MCF 10A (cell line): ENCODE results near the gene TICAM1. TPM values are rescaled to one million over a fixed set of nuclear protein-coding genes. Genes with fewer than 3 reads are reported as not detected.
"Not testable (repeated sequence)": the region's sequence is repeated elsewhere in the genome, so short reads cannot be mapped to it uniquely, and the experiment has no call there.

Source experiments
- BruUV-seq: library from RNA; stranded (reverse); fragments of 400-500 nt; replicated peaks from 2 replicates; lab custom pipeline; 2021; lab: Mats Ljungman, UMichigan
- CTCF ChIA-PET: fragments of 300-600 bp; sonication (Branson Sonifier 250); formaldehyde crosslinking; extraction: SDS; loops from one replicate; lab custom pipeline; 2021; ENCODE audit warnings: antibody characterized with exemption, inconsistent platforms; lab: Yijun Ruan, JAX
- POLR2A ChIA-PET: fragments of 300-600, 350-650 bp; sonication (Branson Sonifier 250); formaldehyde crosslinking; extraction: SDS; loops from one replicate; lab custom pipeline; 2020; ENCODE audit warnings: antibody characterized with exemption, inconsistent platforms; lab: Yijun Ruan, JAX
- DNase-seq: peaks from one replicate; pipeline ENCODE4 v3.0.0-alpha.2; 2018; ENCODE audit not compliant: unreplicated experiment
- H3K27ac Mint-ChIP-seq: one replicate; pipeline ENCODE4 v1.8.0; 2022; ENCODE audit warnings: mild to moderate bottlenecking, low read depth, mixed read lengths; ENCODE audit not compliant: unreplicated experiment
- H3K27me3 Mint-ChIP-seq: one replicate; pipeline ENCODE4 v1.8.0; 2022; ENCODE audit warnings: mixed read lengths; ENCODE audit not compliant: insufficient read depth, unreplicated experiment
- H3K36me3 Mint-ChIP-seq: one replicate; pipeline ENCODE4 v1.8.0; 2022; ENCODE audit warnings: mild to moderate bottlenecking, moderate library complexity, mixed read lengths; ENCODE audit not compliant: insufficient read depth, unreplicated experiment
- H3K4me1 Mint-ChIP-seq: one replicate; pipeline ENCODE4 v1.8.0; 2022; ENCODE audit warnings: mixed read lengths; ENCODE audit not compliant: insufficient read depth, unreplicated experiment
- H3K4me3 Mint-ChIP-seq: one replicate; pipeline ENCODE4 v1.8.0; 2022; ENCODE audit warnings: mild to moderate bottlenecking, moderate library complexity, mixed read lengths; ENCODE audit not compliant: unreplicated experiment
- H3K9me3 Mint-ChIP-seq: one replicate; pipeline ENCODE4 v1.8.0; 2022; ENCODE audit warnings: mixed read lengths; ENCODE audit not compliant: unreplicated experiment
- CTCF ChIP-seq: fragments of 200-600 bp; IDR thresholded peaks from one replicate; pipeline ENCODE4 v1.8.0; 2022; ENCODE audit warnings: antibody characterized with exemption, mild to moderate bottlenecking; ENCODE audit not compliant: unreplicated experiment
- intact Hi-C: fragments of 100-400 bp; cut with micrococcal nuclease; formaldehyde crosslinking; loops from 2 replicates; pipeline ENCODE4 v1.14.1; 2022
- total RNA-seq: library from RNA; stranded (reverse); gene quantifications from 2 replicates; pipeline ENCODE4 v1.2.3, GENCODE V29; 2022

The TICAM1 gene
- total RNA-seq, 1 experiment from 2014 or later: 25.6 TPM

GRCh38 chr19:4844348-4845179 lies 13.1 kb upstream of the TICAM1 start:
- no peak for TF ChIP-seq CTCF
- Mint-ChIP-seq H3K27me3 (no peaks in the 10 kb centered on the region), H3K27ac (no peak overlapping the region), H3K4me3 (no peak overlapping the region), H3K4me1 (no peaks in the 10 kb centered on the region), H3K9me3 (no peaks in the 10 kb centered on the region), H3K36me3 (peaks cover 98% of the 10 kb centered on the region)
- ChIA-PET POLR2A (interaction anchor here (0.7 to 1.9 kb wide), 3 partner anchors 23 to 35 kb away, joined by 4 to 8 read pairs (median 4); partner anchors contain the start of gene PLIN3), CTCF (interaction anchor here (0.5 to 2.0 kb wide), 6 partner anchors 10 to 181 kb away, joined by 3 to 8 read pairs (median 3); no protein-coding TSS in a partner anchor)
- intact Hi-C loops: no loop called here
- BruUV-seq: no TSS peak
- DNase-seq: no peak

DNA sequence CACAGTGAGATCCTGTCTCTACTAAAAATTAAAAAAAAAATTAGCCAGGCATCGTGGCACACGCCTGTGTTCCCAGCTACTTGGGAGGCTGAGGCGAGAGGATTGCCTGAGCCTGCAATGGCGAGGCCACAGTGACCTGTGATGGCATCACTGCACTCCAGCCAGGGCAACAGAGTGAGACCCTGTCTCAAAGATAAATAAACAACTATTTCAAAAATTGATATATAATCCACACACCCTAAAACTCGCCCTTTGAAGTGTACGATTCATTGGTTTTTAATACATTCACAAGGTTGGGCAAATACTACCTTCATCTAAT lies 12.1 kb upstream of the TICAM1 start:
- intact Hi-C loops: no loop called here
- POLR2A ChIA-PET: interaction anchor here (0.7 kb wide), 1 partner anchor 29 kb away, joined by 4 read pairs; no protein-coding TSS in a partner anchor

GRCh38 chr19:4839192-4839591 lies 7.7 kb upstream of the TICAM1 start:
- Mint-ChIP-seq H3K9me3 (no peaks in the 10 kb centered on the region), H3K36me3 (peaks cover 71% of the 10 kb centered on the region), H3K27ac (no peak overlapping the region), H3K27me3 (no peaks in the 10 kb centered on the region), H3K4me3 (no peak overlapping the region), H3K4me1 (no peaks in the 10 kb centered on the region)
- BruUV-seq: no TSS peak
- TF ChIP-seq CTCF: no peak
- POLR2A ChIA-PET: no interaction called here
- CTCF ChIA-PET: interaction anchor here (1.0 to 1.2 kb wide), 2 partner anchors 15 to 28 kb away, joined by 3 to 5 read pairs; no protein-coding TSS in a partner anchor
- intact Hi-C loops: no loop called here
- no peak for DNase-seq

More for the DNA sequence above, 12.1 kb upstream of the TICAM1 start:
- no peak overlapping the region for H3K27ac Mint-ChIP-seq
- H3K4me3 Mint-ChIP-seq: no peak overlapping the region
- H3K4me1 Mint-ChIP-seq: no peaks in the 10 kb centered on the region
- no TSS peak for BruUV-seq
- no peak for DNase-seq
- H3K27me3 Mint-ChIP-seq: no peaks in the 10 kb centered on the region
- H3K9me3 Mint-ChIP-seq: no peaks in the 10 kb centered on the region
- CTCF ChIA-PET: interaction anchor here (1.3 to 2.0 kb wide), 3 partner anchors 8 to 35 kb away, joined by 4 to 8 read pairs (median 5); no protein-coding TSS in a partner anchor
- no peak for TF ChIP-seq CTCF
- peaks cover 98% of the 10 kb centered on the region for H3K36me3 Mint-ChIP-seq

GRCh38 chr19:4832776-4833175 lies 1.3 kb upstream of the TICAM1 start:
- no peak for DNase-seq
- intact Hi-C loops: no loop called here
- peaks cover 13% of the 10 kb centered on the region for H3K36me3 Mint-ChIP-seq
- ChIA-PET CTCF (interaction anchor here (0.6 to 0.7 kb wide), 2 partner anchors 20 to 22 kb away, joined by 3 to 5 read pairs; no protein-coding TSS in a partner anchor), POLR2A (interaction anchor here (1.0 to 3.3 kb wide), 3 partner anchors 13 to 108 kb away, joined by 4 to 22 read pairs (median 5); partner anchors contain the start of gene PLIN3)
- H3K27ac Mint-ChIP-seq: no peak overlapping the region
- H3K4me1 Mint-ChIP-seq: peaks cover 9% of the 10 kb centered on the region
- no peaks in the 10 kb centered on the region for H3K9me3 Mint-ChIP-seq
- BruUV-seq: no TSS peak
- no peak for TF ChIP-seq CTCF
- H3K27me3 Mint-ChIP-seq: no peaks in the 10 kb centered on the region
- H3K4me3 Mint-ChIP-seq: no peak overlapping the region

DNA sequence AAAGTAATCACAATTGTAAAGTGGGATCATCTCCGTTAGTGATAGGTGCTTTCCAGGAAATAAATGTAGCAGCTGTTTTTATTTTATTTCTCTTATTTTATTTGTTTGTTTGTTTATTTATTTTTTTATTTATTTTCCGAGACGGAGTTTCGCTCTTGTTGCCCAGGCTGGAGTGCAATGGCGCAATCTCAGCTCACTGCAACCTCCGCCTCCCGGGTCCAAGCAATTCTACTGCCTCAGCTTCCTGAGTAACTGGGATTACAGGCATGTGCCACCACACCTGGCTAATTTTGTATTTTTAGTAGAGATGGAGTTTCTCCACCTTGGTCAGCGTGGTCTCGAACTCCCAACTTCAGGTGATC lies 448 bp upstream of the TICAM1 start:
- CTCF ChIA-PET: interaction anchor here (0.6 to 0.7 kb wide), 4 partner anchors 12 to 29 kb away, joined by 3 to 5 read pairs (median 4); no protein-coding TSS in a partner anchor
- H3K4me1 Mint-ChIP-seq, H3K36me3 Mint-ChIP-seq, H3K9me3 Mint-ChIP-seq, H3K27me3 Mint-ChIP-seq, intact Hi-C loops: not testable (repeated sequence)
- peak; percentile 23 for DNase-seq
- BruUV-seq: TSS peak; percentile 96
- POLR2A ChIA-PET: interaction anchor here (0.7 to 3.3 kb wide), 11 partner anchors 10 to 791 kb away, joined by 3 to 23 read pairs (median 4); partner anchors contain the start of genes HDGFL2, PLIN3 and SAFB2
- peak overlapping the region; percentile 81 for H3K4me3 Mint-ChIP-seq
- peak overlapping the region; percentile 94 for H3K27ac Mint-ChIP-seq
